C1 segment of cervical spinal cord (tissue), 14 donors: Measurements from ENCODE around the gene CTNNA3.
A peak's percentile ranks its signal among the peaks of the same experiment; 100 is the strongest.

Experiments
- DNase-seq, 14 donors: peaks; one replicate each; lab custom pipeline; 2025; lab: John Stamatoyannopoulos, UW

Gene CTNNA3

DNA sequence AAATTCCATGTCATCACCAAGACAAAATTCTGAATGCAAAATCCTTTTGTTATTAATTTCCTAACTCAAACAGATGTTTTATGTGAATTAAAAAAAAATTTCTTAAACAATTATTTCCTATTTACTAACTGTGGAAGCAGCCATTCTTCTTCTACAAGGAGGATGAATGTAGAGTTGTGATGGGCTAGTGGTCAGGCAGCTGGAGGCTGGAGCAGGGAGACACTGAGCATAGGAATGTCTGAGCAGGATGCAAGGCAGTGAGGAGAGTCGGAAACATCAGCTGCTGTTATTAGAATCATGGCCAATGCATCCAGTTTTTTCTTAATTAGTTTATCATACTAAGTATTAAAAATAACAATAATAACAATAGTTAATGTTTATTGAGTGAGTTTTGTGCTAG is 872.7 kb downstream of the CTNNA3 start:
- DNase-seq: no peak

DNA sequence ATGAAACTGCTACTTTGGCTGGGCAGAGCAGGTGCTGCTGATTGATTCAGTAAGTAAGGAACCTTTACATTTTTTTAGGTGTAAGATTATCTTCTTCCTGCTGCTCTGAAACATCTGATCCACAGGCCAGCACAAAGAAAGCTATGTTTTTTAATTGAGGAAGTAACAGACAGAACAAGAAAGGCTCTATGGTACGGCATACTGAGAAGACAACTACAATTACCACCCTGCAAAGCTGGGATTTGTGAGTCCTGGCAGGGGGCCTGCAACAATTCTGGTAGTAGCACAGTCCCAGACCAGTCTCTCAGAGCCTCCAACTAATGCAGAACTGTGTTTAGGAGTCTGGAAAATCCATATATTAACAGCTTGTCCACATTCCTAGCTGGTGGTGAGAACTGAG is 873.2 kb downstream of the CTNNA3 start:
- DNase-seq: peak in 9 of 14 donors; percentile 2 to 37 (median 9)

DNA sequence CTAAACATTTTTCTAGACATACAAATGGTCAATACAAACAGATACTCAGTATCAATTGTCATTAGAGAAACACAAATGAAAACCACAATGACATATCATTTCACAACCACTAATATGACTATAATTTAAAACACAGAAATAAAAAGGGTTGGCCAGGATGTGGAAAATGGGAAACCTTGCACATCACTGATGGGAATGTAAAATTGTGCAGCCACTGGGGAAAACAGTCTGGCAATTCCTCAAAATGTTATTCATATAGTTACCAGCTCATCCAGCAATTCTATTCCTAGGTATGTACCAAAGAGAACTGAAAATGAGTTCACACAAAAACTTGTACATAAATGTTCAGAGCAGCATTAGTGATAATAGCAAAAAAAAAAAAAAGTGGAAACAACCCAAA is 876.3 kb downstream of the CTNNA3 start:
- no peak for DNase-seq

DNA sequence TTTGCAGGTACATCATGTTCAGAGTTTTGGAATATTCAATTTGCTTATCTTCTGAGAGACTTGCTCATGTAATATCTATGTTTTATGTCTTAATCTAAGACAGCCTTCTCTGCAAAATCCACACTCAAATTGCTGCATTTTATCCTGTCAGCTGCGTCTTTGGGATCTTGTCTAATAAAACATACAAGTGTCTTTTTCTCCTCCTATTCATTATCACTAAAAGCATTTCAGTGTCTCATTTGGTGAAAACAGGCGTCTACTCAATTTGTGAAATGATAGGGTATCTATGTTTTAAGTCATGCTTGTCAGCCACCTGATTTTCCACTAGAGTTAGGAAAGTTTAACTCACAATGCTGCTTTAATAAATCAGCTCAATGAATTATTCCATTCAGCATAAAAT is 882.9 kb downstream of the CTNNA3 start:
- no peak for DNase-seq

DNA sequence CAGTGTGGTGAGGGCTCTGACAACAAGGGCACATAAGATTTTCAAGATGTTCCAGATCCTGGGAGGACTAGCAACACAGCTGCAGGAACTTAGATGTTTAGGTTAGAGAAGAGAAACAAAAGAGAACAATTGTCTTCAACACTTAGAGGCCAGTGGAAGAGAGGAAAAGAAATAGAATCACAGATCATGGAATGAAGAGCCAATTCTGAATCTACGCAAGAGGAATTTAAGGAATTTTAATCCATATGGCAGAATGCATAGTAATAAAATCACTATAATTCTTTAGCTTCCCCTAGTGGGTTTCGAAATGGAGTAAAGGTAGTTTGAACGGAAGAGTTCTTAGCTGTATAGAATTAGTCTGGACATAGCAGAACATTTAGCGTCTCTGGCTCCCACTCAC is 884.8 kb downstream of the CTNNA3 start:
- DNase-seq: no peak

DNA sequence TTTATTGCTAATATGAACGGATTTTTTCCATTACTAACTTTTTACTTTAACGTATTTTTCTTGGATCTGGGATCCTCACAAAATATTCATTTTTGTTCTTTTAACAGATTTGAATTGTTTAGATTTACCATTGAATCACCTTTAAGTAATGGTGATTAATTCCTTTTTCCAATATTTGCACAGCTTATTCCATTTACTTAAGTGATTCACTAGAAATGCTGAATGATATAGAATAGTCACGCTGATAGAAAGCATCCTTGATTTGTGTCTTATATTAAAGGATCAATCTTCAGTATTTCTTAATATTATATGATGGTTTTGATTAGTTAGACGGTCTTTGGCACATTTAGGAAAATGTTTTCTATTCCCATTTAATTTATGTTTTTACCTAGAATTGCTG is 886.6 kb downstream of the CTNNA3 start:
- DNase-seq: no peak

DNA sequence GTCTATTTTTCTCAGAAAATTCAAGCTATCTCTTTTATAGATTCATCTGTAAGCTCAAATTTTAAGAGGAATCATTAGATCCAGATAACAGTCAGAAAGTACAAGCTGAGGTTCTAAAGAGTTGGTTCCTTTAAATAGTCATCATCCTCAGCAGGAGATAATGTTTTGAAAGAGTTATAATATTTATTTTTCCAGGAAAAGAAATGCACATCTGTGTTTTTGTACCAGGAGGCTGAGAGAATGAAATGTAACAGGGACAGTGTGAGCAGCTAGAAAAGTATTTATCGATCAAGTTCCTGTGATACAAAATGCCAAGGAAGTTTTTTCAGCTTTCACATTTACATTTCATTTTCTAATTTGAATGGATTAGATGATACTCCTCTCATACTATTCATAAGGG is 890.4 kb downstream of the CTNNA3 start:
- no peak for DNase-seq

DNA sequence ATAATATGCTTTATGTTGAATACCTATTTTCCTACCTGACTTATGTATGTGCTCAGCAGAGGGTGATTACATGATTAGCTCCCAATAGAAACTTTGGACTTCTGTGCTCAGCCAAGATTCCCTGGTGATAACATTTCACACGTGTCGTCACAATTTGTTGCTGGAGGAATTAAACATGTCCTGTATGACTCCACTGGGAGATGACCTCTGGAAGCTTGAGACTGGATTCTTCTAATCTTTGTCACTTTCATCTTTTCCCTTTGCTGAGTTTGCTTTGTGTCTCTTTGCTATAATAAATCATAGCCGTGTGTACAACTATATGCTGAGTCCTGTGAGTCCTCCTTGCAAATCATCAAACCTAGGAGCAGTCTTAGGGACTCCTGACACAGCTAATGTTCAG is 891.0 kb downstream of the CTNNA3 start:
- no peak for DNase-seq

DNA sequence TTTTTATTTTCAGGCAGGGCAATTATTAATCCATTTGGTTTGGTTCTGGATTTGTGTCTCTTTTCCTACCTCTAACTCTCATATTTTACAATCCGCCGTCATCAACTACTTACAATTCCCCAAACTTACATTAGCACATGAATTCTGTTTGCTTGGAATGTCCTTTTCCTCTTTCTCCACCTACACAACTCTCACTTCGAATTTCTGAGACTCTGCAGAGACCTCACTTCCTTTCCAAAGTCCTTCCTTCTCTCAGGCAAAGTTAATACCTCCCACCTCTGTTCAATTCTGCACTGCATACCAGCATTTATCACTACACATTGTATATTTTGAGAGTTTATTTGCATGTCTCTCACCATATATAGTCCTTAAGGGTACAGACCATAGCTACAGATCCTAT is 892.8 kb downstream of the CTNNA3 start:
- no peak for DNase-seq

DNA sequence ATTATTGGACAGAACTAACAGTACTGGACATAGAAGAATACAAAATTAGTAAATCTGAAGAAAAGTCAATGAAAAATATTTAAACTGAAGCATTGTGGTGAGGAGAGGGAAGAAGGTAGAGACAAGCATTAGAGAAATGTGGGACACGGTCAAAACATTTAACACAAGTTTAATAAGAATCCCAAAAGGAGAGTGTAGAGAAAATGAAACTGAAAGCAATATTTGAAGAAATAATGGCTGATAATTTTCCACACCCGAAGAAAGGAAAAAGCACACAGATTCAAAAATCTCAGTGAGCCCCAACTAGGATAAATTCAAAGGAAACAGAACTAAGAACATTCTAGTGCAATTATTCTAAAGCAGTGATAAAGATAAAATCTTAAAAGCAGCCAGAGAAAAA is 896.5 kb downstream of the CTNNA3 start:
- no peak for DNase-seq

DNA sequence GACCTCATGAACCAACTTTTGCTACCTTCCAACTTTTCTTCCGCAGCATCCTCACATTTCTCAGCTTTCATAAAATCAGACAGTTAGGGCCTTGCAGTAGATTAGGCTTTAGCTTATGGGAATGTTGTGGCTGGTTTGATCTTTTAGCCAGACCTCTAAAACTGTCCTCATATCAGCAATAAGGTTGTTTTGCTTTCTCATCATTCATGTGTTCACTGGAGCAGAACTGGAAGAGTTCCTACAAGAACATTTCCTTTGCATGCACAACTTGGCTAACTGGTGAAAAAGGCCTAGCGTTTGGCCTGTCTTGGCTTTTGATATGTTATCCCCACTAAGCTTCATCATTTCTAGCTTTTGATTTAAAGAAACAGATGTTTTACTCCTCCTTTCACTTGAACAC is 900.1 kb downstream of the CTNNA3 start:
- no peak for DNase-seq

DNA sequence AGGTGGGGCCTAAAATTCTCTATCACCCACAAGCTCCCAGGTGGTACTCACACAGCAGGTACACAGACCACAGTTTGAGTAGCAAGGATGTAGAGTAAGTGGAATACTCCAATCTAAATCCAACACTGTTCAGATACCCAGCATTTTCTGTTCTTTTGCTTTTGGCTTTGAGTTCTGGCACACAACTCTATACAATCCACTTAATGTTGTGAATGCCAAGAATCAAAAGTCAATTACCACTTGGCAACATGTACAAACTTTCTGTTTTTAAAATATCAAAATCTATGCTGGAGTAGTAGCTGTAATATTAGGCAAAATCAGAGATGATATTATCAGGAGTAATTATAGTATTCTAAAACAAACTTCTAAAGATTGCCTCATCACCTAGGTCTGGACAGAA is 903.6 kb downstream of the CTNNA3 start:
- DNase-seq: no peak

DNA sequence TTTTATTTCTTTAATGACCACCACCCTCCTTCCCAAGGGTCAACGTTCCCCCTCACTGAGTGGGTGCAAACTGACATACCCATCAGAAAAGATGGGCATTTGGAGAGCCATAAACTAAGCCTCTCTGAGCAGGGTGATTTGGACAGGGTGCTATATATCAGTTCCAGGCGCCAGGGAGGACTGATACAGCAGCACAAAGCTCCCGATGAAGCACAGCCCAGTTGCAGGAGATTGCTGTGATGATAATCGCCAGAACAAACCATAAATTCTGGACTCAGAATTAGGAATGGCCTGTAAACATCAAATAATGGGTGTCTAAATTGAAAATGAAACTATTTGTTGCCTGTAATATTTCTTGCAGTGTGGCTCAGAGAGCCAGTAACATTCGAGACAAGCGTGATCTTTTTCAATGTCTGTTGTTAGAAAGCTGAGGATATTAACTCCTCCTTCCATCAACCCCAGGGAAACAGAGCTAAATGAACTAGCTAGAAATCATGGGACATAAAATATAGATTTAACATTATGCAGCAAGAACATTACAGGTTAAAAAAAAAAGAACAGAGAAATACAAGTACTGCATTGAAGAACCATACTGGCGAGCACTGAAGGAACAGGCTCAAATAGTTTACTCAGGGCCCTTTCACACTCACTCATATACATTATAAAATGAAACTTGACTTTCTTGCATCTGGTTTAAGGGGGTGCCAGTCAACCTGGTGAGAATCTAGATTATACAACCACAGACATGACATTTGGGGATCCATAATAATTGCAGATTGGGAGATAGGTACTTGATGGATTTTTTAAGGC is 907.6 kb downstream of the CTNNA3 start:
- DNase-seq: no peak

DNA sequence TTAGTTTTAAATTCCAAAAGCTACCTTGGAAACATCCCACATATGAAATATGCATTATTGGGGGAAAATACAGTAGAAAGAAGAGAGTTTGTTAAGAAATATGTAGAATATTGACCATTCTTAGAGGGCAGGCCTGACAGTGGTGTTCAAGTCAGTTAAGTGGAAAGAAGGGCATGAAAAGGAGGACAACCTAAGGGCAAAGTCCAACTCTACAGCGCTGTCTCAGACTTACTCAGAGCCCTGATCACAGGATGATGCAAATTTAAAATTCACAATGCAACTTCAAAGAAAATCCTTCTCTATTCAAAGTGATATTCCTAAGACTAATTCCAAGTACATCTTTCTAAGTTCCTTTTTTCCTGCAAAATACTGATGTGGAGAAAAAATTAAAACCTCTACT is 909.3 kb downstream of the CTNNA3 start:
- no peak for DNase-seq

DNA sequence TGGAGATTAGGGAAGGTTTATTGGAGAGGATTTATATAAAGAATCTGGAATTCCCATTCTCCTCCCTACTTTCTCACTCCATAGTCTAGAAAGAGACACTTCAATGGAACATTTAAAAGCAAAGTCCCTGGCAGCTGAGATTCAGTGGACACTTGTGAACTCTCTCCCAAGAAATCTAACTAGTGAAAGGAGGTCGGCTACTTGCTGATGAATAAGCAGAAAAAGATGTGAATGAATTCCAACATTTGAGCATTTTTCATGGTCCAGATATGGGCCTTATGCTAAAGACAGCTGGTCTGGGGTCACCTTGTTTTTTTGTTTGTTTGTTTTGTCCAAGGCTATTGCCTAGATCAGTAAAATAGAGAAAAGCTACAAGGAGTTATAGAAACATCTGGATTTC is 911.2 kb downstream of the CTNNA3 start:
- no peak for DNase-seq

DNA sequence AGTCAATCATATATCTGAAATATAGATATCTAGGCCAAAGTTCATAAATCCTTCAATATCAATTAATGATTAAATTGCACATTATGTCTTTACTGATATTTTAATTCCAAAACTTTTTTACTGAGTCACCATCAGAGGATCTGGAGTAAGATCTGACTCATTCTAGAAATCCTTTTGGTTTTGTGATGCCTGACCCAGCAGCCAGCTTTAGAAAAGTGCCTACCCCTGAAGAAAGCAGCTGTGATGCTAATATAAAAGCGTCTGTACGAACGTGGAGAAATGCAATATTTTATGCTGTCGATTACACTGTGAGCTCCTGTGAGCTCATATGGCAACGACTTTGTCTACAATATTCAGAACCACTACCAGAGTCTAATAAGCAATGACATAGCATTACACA is 912.7 kb downstream of the CTNNA3 start:
- no peak for DNase-seq

DNA sequence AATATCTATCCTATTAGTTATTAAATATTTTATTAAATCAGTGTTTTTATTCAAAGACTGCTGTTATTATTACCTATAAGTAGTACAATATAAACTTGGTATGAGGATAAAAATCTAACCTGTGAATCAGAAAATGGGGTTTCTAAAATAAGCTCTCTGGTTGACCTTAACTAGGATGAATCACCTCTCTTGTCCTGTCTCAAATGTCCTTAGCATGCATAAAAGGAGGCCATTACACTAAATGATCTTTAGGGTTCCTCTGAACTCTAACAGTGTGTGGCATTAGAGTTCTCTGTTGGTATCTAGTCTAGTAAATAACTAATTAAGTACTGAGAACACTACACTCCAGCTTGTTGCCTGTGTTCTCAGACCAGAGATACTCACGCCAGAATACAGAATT is 913.2 kb downstream of the CTNNA3 start:
- no peak for DNase-seq

DNA sequence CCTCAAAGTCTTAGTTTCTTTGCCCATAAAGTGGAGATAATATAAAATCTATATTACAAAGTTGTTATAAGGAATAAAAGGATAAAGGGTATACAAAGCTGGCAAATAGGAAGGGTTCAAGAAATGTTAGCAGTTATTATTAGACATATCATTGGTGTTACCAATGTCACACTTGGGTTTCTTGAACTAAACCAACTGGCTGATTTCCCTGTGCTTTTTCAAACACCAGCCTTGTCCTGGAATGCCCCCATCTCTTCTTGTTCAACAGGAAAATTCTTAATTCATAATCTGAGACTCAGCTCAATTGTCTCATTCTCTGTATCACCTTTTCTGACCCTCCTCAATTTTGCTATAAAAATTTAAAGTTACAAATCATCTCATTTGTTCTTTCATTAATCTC is 913.9 kb downstream of the CTNNA3 start:
- no peak for DNase-seq

DNA sequence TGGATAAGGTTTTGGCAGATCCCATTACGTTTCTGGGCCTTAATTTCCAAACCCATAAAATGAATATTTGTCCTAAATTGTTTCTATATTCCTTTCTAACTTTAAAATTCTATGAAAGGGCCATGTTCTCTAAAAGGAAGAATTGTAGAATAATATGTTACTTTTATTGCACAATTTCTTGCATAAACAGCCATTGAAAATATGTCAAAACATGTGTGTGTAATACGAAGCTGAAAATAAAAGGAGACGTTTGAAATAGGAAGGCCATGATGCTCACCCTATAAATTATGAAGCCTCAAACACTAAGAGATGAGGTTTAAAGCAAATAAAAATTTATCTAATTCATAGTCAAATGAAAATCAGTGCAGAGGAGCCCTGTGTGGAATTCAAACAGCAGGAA is 915.2 kb downstream of the CTNNA3 start:
- no peak for DNase-seq

DNA sequence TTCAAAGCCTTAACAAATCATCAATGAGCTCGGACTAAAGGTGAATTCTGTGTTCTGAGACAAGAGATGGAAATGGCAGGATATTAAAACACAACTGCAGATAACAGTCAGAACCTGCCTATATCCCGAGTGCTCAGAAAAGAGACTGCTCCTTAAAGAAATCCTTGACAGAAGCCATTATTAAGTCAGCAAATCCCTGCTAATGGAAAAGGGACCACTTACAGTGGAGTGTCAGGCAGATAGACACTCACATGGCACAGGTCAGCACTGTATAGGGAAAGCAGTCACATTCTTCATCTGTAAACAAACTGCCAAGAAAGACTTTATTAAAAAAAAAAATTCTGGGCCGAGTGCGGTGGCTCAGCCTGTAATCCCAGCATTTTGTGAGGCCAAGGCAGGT is 917.6 kb downstream of the CTNNA3 start:
- no peak for DNase-seq

DNA sequence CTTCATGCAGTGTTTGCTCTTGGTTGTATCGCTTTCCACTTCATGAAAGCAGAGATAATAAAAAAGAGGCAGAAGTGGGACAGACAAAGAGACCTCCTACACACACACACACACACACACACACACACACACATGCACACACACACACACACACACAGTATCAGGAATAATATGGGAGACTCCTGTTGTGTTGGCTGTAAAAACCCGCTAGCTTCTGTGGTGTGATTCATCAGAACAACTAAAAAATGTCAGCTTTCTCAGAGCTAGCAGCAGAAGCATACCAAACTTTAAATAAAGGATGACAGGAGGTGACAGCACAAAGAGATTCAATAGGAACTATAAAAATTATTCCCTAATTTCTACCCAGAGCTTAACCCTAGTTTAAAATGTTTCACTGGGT is 918.3 kb downstream of the CTNNA3 start:
- DNase-seq: no peak

DNA sequence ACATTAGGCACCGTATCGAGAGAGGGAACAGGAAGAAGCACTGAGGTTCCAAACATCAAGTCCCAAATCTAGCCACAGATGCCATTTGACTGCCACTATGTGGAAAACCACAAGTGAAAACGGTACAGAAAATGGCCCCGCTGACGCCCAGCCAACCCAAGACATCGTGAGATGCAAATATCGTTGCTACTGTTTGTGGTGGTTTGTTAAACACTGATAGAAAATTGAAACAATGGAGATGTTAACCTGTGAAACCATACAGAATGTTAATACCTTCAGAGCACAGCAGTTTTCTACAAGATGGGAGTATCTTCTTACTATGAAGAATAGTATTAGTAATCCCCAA is 922.5 kb downstream of the CTNNA3 start:
- DNase-seq: no peak

DNA sequence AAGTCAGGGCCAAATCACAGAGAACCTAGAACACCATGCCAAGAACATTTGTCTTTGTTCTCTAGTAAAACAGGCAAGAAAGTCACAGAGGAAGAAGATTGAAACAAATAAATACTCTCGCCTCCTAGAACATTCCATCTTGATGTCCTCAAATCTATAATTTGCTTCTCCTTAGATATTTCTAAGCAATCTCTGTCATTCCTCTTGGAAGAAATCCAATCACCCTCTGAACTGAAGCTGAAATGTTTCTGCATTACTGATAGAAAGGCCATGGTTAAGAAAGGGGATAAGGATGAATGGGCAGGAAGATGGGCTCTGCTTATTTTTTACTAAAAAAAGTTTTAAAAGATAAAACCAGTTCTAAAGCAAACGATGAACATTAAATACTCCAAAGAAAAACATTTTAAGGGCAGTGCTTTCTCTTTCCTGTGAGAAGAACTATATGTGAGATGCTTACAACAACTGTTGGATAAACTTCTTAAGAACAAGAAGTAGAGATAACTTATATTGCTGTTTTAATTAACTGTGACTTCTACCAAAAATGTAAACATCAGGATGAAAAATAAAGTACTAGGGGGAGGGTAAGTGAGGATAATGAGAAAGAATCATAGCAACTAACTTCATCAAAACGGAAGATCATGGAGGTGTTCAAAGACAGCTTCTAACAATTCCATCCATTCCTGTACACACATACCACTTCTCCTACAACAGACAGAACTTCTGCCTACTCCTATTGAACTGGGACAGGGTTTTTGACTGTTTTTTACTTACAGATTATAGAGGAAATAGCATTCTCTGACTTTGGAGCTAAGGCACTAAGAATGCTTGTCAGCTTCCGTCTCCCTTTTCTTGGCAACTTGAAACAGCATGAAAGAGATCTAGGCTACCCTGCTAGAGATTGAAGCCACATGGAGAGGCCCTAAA is 923.2 kb downstream of the CTNNA3 start:
- DNase-seq: no peak
